Ishikawa (cell line): ENCODE data around the gene PHLDA1.

ENCODE experiments used
- CEBPB ChIP-seq: IDR thresholded peaks from 2 replicates; pipeline ENCODE4 v1.6.1; 2012
- CREB1 ChIP-seq: IDR thresholded peaks from 2 replicates; pipeline ENCODE4 v1.6.1; 2012; ENCODE audit warnings: low read depth
- EGR1 ChIP-seq: IDR thresholded peaks from 2 replicates; pipeline ENCODE4 v1.6.1; 2012
- EP300 ChIP-seq: IDR thresholded peaks from 2 replicates; pipeline ENCODE4 v1.6.1; 2012; ENCODE audit warnings: borderline replicate concordance
- FOXM1 ChIP-seq: IDR thresholded peaks from 2 replicates; pipeline ENCODE4 v1.6.1; 2012; ENCODE audit warnings: low read depth, borderline replicate concordance
- MAX ChIP-seq: IDR thresholded peaks from 2 replicates; pipeline ENCODE4 v1.6.1; 2012
- NFIC ChIP-seq: IDR thresholded peaks from 2 replicates; pipeline ENCODE4 v1.6.1; 2012
- RAD21 ChIP-seq: IDR thresholded peaks from 2 replicates; pipeline ENCODE4 v1.6.1; 2012; ENCODE audit warnings: low read depth
- REST ChIP-seq: IDR thresholded peaks from 2 replicates; pipeline ENCODE4 v1.6.1; 2012; ENCODE audit warnings: low read depth, mild to moderate bottlenecking
- TAF1 ChIP-seq: IDR thresholded peaks from 2 replicates; pipeline ENCODE4 v1.6.1; 2012; ENCODE audit warnings: low read depth, mild to moderate bottlenecking
- TCF12 ChIP-seq: IDR thresholded peaks from 2 replicates; pipeline ENCODE4 v1.6.1; 2012; ENCODE audit warnings: low read depth
- TEAD4 ChIP-seq: IDR thresholded peaks from 2 replicates; pipeline ENCODE4 v1.6.1; 2012
- USF1 ChIP-seq: IDR thresholded peaks from 2 replicates; pipeline ENCODE4 v1.6.1; 2012
- YY1 ChIP-seq: IDR thresholded peaks from 2 replicates; pipeline ENCODE4 v1.6.1; 2012; ENCODE audit warnings: low read depth
- ZBTB7A ChIP-seq: IDR thresholded peaks from 2 replicates; pipeline ENCODE4 v1.6.1; 2012; ENCODE audit warnings: low read depth

PHLDA1 gene

GRCh38 chr12:76030341-76031080, 1.1 kb downstream of the PHLDA1 start:
- TF ChIP-seq EP300: no peak
- no peak for TF ChIP-seq ZBTB7A
- TF ChIP-seq FOXM1: no peak
- no peak for TF ChIP-seq EGR1
- no peak; the same call in 1 of the 2 replicates for TF ChIP-seq RAD21
- no peak for TF ChIP-seq CEBPB

GRCh38 chr12:76029982-76030340, 1.6 kb downstream of the PHLDA1 start:
- TF ChIP-seq CEBPB: no peak
- TF ChIP-seq REST: no peak
- no peak for TF ChIP-seq CREB1
- no peak for TF ChIP-seq FOXM1
- TF ChIP-seq YY1: no peak

- TF ChIP-seq TCF12 (no peak), EGR1 (no peak), EP300 (no peak), USF1 (no peak), FOXM1 (no peak), MAX (no peak), TEAD4 (no peak), REST (no peak), CREB1 (no peak), TAF1 (no peak), NFIC (no peak), ZBTB7A (no peak), RAD21 (no peak), CEBPB (no peak), YY1 (no peak)
Observed at GRCh38 chr12:76028571-76029277, 2.9 kb downstream of the PHLDA1 start.

- no peak for TF ChIP-seq CEBPB
- TF ChIP-seq YY1: no peak
- no peak for TF ChIP-seq USF1
- TF ChIP-seq NFIC: no peak
- TF ChIP-seq FOXM1: no peak
- TF ChIP-seq REST: no peak
- no peak for TF ChIP-seq CREB1
- no peak for TF ChIP-seq TEAD4
- no peak for TF ChIP-seq EP300
- no peak for TF ChIP-seq TCF12
Observed at GRCh38 chr12:76026643-76027063, 4.9 kb downstream of the PHLDA1 start.
